ENCODE results near the gene CENPH. TPM values are rescaled to one million over a fixed set of nuclear protein-coding genes. Genes with fewer than 3 reads are reported as not detected.
"Not testable (repeated sequence)": the region's sequence is repeated elsewhere in the genome, so short reads cannot be mapped to it uniquely, and the experiment has no call there.

CENPH gene
- total RNA-seq, 2 experiments from 2014 or later: 97.0 to 98.6 TPM

GRCh38 chr5:69217548-69218526, 28.5 kb downstream of the CENPH start:
- ChIA-PET CTCF (no interaction called here), POLR2A (interaction anchor here (0.9 kb wide), 1 partner anchor 16 kb away, joined by 4 read pairs; the partner anchor contains the start of gene CDK7)
- Mint-ChIP-seq H3K4me1 (ENCODE audit: low read depth) (peaks cover 19% of the 10 kb centered on the region), H3K27ac (peak overlapping the region; percentile 93), H3K27me3 (no peaks in the 10 kb centered on the region), H3K36me3 (ENCODE audit: low read depth) (peaks cover 15% of the 10 kb centered on the region), H3K4me3 (peak overlapping the region; percentile 88), H3K9me3 (peaks cover 1% of the 10 kb centered on the region)
- peak; percentile 92 for ATAC-seq
- intact Hi-C loops (cut with micrococcal nuclease): no loop called here
- TF ChIP-seq CTCF (IDR thresholded peaks at IDR 0.05): no peak
- DNase-seq: peak; percentile 98

- TF ChIP-seq CTCF (IDR thresholded peaks at IDR 0.05): no peak
- Mint-ChIP-seq H3K4me3 (no peak overlapping the region), H3K9me3 (peaks cover 1% of the 10 kb centered on the region), H3K27ac (no peak overlapping the region), H3K4me1 (ENCODE audit: low read depth) (peaks cover 19% of the 10 kb centered on the region), H3K27me3 (no peaks in the 10 kb centered on the region), H3K36me3 (ENCODE audit: low read depth) (peaks cover 9% of the 10 kb centered on the region)
- ATAC-seq: no peak
- intact Hi-C loops (cut with micrococcal nuclease): no loop called here
- POLR2A ChIA-PET: interaction anchor here (0.8 kb wide), 1 partner anchor 52 kb away, joined by 3 read pairs; no protein-coding TSS in a partner anchor
- DNase-seq: no peak
- CTCF ChIA-PET: interaction anchor here (1.1 kb wide), 1 partner anchor 126 kb away, joined by 4 read pairs; the partner anchor contains the start of gene SLC30A5
Measured at GRCh38 chr5:69219939-69220338, 30.6 kb downstream of the CENPH start.

DNA sequence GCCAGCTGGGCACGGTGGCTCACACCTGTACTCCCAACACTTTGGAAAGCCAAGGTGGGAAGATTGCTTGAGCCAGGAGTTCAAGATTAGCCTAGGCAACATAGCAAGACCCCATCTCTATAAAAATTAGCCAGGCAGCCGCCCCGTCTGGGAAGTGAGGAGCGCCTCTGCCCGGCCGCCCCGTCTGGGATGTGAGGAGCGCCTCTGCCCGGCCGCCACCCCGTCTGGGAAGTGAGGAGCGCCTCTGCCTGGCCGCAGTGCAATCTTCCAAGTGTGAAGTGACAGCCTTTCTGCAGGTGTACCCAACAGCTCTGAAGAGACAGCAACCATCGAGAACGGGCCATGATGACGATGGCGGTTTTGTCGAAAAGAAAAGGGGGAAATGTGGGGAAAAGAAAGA, 31.0 kb downstream of the CENPH start:
- H3K27ac Mint-ChIP-seq; H3K36me3 Mint-ChIP-seq (ENCODE audit: low read depth); intact Hi-C loops (cut with micrococcal nuclease); H3K4me3 Mint-ChIP-seq; DNase-seq; ATAC-seq; H3K9me3 Mint-ChIP-seq; H3K27me3 Mint-ChIP-seq: not testable (repeated sequence)
- POLR2A ChIA-PET: interaction anchor here (0.8 kb wide), 1 partner anchor 52 kb away, joined by 3 read pairs; no protein-coding TSS in a partner anchor
- peaks cover 19% of the 10 kb centered on the region for H3K4me1 Mint-ChIP-seq (ENCODE audit: low read depth)
- CTCF ChIA-PET: interaction anchor here (1.1 kb wide), 1 partner anchor 127 kb away, joined by 4 read pairs; the partner anchor contains the start of gene SLC30A5

DNA sequence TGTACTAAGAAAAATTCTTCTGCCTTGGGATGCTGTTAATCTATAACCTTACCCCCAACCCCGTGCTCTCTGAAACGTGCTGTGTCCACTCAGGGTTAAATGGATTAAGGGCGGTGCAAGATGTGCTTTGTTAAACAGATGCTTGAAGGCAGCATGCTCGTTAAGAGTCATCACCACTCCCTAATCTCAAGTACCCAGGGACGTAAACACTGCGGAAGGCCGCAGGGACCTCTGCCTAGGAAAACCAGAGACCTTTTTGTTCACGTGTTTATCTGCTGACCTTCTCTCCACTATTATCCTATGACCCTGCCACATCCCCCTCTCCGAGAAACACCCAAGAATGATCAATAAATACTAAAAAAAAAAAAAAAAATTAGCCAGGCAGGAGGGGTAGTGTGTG, 31.4 kb downstream of the CENPH start:
- CTCF ChIA-PET; DNase-seq; ATAC-seq; intact Hi-C loops (cut with micrococcal nuclease); H3K4me3 Mint-ChIP-seq; H3K9me3 Mint-ChIP-seq; H3K27ac Mint-ChIP-seq; H3K36me3 Mint-ChIP-seq (ENCODE audit: low read depth); H3K27me3 Mint-ChIP-seq; POLR2A ChIA-PET: not testable (repeated sequence)
- H3K4me1 Mint-ChIP-seq (ENCODE audit: low read depth): peaks cover 19% of the 10 kb centered on the region

GRCh38 chr5:69224520-69224919, 35.1 kb downstream of the CENPH start:
- ATAC-seq (no peak), DNase-seq (no peak)
- H3K27ac Mint-ChIP-seq: no peak overlapping the region
- ChIA-PET POLR2A (no interaction called here), CTCF (no interaction called here)
- no peak overlapping the region for H3K4me3 Mint-ChIP-seq
- peaks cover 12% of the 10 kb centered on the region for H3K36me3 Mint-ChIP-seq (ENCODE audit: low read depth)
- intact Hi-C loops (cut with micrococcal nuclease): no loop called here
- no peak for TF ChIP-seq CTCF (IDR thresholded peaks at IDR 0.05)
- H3K9me3 Mint-ChIP-seq: peaks cover 1% of the 10 kb centered on the region
- peaks cover 4% of the 10 kb centered on the region for H3K4me1 Mint-ChIP-seq (ENCODE audit: low read depth)
- H3K27me3 Mint-ChIP-seq: no peaks in the 10 kb centered on the region

GRCh38 chr5:69225860-69226259, 36.5 kb downstream of the CENPH start:
- H3K4me3 Mint-ChIP-seq: no peak overlapping the region

More at GRCh38 chr5:69225860-69226259, 36.5 kb downstream of the CENPH start:
- POLR2A ChIA-PET: no interaction called here
- Mint-ChIP-seq H3K9me3 (no peaks in the 10 kb centered on the region), H3K36me3 (ENCODE audit: low read depth) (peaks cover 8% of the 10 kb centered on the region), H3K27ac (no peak overlapping the region), H3K4me1 (ENCODE audit: low read depth) (peaks cover 4% of the 10 kb centered on the region), H3K27me3 (no peaks in the 10 kb centered on the region)
- ATAC-seq (no peak), DNase-seq (no peak)
- TF ChIP-seq CTCF (IDR thresholded peaks at IDR 0.05): no peak
- intact Hi-C loops (cut with micrococcal nuclease): no loop called here
- CTCF ChIA-PET: no interaction called here

Measured in activated CD8-positive, alpha-beta T cell treated with anti-CD3 and anti-CD28 coated beads for 36 hours (primary cell).